SW 1271 (cell line): Measurements from ENCODE around the gene LIMS1.
A peak's percentile ranks its signal among the peaks of the same experiment; 100 is the strongest.
"Not testable (repeated sequence)": the region's sequence is repeated elsewhere in the genome, so short reads cannot be mapped to it uniquely, and the experiment has no call there.

Experiments used
- DNase-seq, 2 experiments: peaks; one replicate each; lab custom pipeline; 2025; lab: John Stamatoyannopoulos, UW

LIMS1 gene

GRCh38 chr2:108664089-108664488 is 129.8 kb downstream of the LIMS1 start:
- DNase-seq: not testable (repeated sequence)

- not testable (repeated sequence) for DNase-seq
Observed at GRCh38 chr2:108664979-108665378, 130.7 kb downstream of the LIMS1 start.

- DNase-seq: not testable (repeated sequence)
Observed at GRCh38 chr2:108665975-108666374, 131.7 kb downstream of the LIMS1 start.

- DNase-seq: not testable (repeated sequence)
Observed at GRCh38 chr2:108667140-108667539, 132.9 kb downstream of the LIMS1 start.

- DNase-seq: not testable (repeated sequence)
Observed at GRCh38 chr2:108670282-108670681, 136.0 kb downstream of the LIMS1 start.

- DNase-seq: not testable (repeated sequence)
Observed at GRCh38 chr2:108672200-108672805, 138.0 kb downstream of the LIMS1 start.

- not testable (repeated sequence) for DNase-seq
Observed at GRCh38 chr2:108676522-108676921, 142.3 kb downstream of the LIMS1 start.

GRCh38 chr2:108677239-108677744 is 143.0 kb downstream of the LIMS1 start:
- DNase-seq: not testable (repeated sequence)

- DNase-seq: peak in 1 of 2 experiments; percentile 43
Observed at GRCh38 chr2:108678198-108678651, 144.0 kb downstream of the LIMS1 start.

GRCh38 chr2:108680805-108681204 is 146.5 kb downstream of the LIMS1 start:
- not testable (repeated sequence) for DNase-seq

- DNase-seq: not testable (repeated sequence)
Observed at GRCh38 chr2:108688818-108689756, 154.8 kb downstream of the LIMS1 start.

GRCh38 chr2:108690001-108690400 is 155.7 kb downstream of the LIMS1 start:
- not testable (repeated sequence) for DNase-seq

GRCh38 chr2:108691447-108691846 is 157.2 kb downstream of the LIMS1 start:
- DNase-seq: no peak

- no peak for DNase-seq
Observed at GRCh38 chr2:108701208-108701607, 166.9 kb downstream of the LIMS1 start.

GRCh38 chr2:108701806-108702205 is 167.5 kb downstream of the LIMS1 start:
- DNase-seq: no peak

GRCh38 chr2:108704871-108705270 is 170.6 kb downstream of the LIMS1 start:
- no peak for DNase-seq

- DNase-seq: no peak
Observed at GRCh38 chr2:108707300-108707699, 173.0 kb downstream of the LIMS1 start.

- not testable (repeated sequence) for DNase-seq
Observed at GRCh38 chr2:108716971-108717370, 182.7 kb downstream of the LIMS1 start.

- DNase-seq: peak; percentile 90 to 96
Observed at GRCh38 chr2:108719149-108720044, 185.1 kb downstream of the LIMS1 start, which contains the start of gene RANBP2. RANBP2 (plus strand) TSS chr2:108719482; CDS start chr2:108719607, 125 bp downstream.

- DNase-seq: not testable (repeated sequence)
Observed at GRCh38 chr2:108726048-108726447, 191.8 kb downstream of the LIMS1 start.

- not testable (repeated sequence) for DNase-seq
Observed at GRCh38 chr2:108734656-108735055, 200.4 kb downstream of the LIMS1 start.
